ENCODE data around the gene PTPN18.

The PTPN18 gene

DNA sequence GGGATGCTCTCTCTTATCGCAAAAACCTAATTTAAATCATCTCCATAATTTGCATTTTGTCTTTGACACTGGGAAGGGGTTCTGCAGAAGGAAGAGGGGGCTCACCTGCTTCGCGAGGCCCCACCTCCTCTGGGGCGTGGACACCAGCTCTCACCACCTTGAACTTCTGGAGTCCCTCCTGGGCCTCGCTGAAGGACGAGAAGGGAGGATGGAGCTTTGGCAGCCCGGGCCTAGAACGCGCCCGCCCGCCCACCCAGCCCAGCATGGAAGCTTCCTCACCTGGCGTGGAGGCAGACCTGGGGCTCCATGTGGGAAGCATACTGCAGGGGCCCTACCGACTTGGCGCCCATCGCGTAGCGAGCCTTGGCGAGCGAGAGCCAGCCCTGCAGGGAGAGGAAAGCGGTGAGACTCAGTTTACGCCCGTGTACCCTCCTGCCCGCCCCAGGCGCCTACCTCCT is 14.3 kb upstream of the PTPN18 start:
- peak in 1 of 6 experiments; percentile 27 for DNase-seq

DNA sequence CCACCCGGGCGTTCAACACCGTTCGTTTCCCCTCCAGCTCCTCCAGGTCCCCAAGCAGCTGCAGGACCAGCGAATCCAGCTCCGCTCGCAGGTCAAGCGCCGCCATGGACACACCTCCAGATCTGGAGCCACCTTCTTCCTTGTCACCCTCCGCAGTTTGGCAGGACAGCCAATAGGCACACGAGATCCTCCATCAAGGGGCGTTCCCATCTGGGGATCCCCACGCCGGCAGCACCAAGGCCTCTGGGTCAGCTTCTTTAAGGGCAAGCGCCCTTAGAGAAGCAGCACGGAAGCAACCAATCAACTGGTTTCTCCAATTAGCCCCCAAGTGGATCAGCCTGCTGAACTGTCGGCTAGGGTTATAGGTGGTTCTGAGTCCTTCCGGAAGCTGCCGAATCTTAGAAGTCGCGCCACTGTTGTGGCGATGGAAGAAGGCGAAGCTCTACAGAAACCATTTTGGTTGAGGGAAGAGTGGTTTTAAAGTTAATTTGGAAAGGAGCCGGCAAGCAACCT is 13.8 kb upstream of the PTPN18 start:
- peak; percentile 78 to 96 (median 86) for DNase-seq

GRCh38 chr2:130342533-130343275 is 13.2 kb upstream of the PTPN18 start, which contains the start of gene IMP4:
TSS of gene IMP4 (plus strand) at chr2:130342897. CDS start at chr2:130342933, 36 bp downstream.
- peak; percentile 89 to 97 (median 96) for DNase-seq

DNA sequence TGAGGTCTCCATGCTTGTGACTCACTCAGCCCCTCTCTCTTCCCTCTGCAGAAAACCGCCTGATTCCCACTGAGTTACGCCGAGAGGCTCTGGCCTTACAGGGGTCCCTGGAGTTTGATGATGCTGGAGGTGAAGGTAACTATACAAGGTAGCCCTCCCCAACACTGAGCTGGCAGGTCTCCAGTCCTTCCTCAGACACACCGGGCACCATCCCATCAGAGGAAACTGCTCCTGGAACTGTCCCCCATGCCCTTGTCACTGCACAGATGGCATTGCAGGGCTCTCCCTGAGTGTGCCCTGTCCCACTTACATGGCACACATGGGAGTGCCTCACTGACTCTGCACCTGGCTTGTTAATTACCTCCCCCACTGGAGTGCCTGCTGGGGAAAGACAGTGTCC is 11.3 kb upstream of the PTPN18 start:
- DNase-seq = no peak

DNA sequence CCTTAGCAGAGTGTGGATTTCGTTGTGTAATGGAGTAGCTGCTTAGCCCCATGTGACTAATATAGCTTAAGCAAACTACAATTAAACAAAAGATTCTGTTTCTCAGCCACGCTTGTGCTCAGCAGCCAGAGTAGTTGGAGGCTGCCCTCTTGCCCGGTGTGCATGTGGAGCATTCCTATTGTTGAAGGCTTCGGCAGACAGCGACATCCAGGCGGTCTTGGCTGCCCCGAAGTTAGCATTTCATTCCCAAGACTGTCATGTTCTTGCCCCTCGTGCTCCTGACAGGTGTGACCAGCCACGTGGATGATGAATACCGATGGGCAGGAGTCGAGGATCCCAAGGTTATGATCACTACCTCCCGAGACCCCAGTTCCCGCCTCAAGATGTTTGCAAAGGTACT is 10.8 kb upstream of the PTPN18 start:
- no peak for DNase-seq

GRCh38 chr2:130345611-130346010 is 10.2 kb upstream of the PTPN18 start:
- DNase-seq = no peak

DNA sequence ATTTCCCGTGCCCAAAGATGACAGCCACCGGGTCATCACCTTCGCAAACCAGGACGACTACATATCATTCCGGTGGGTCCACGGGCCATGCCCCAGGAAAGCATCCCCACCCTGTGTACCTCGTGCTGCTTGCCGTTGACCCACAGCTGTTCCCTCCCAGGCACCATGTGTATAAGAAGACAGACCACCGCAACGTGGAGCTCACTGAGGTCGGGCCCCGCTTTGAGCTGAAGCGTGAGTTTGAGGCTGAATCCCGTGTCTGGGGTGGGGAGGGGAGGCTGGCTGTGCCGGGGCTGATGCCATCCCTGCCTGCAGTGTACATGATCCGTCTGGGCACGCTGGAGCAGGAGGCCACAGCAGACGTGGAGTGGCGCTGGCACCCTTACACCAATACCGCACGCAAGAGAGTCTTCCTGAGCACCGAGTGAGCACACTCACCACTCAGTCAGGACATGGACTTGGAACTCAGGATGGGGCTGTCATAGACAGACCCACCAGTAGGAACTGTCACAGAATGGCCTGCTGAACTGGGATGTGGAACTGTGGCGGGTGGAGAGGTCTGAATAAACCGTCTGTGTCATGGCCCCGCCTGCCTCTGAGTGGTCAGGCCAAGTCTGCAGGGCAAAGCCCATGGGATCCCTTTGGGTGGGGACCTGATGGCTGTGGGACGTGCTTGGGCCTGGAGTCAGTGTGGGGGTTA is 9.7 kb upstream of the PTPN18 start:
- no peak for DNase-seq

DNA sequence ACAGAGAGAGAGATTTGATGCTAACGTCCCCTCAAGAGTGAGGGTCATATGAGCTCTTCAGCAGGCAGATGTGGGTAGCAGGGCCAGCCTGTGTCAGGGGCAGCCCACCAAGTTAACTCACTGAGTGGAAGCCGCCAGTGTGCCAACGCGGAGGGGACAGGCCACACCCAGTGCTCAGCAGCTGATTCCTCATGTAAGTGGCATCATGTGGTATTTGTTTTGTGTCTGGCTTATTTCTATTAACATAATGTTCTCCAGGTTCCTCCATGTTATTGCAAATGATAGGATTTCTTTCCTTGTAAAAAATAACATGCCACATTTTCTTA is 9.2 kb upstream of the PTPN18 start:
- no peak for DNase-seq

GRCh38 chr2:130347220-130347925 is 8.5 kb upstream of the PTPN18 start:
- DNase-seq = no peak

DNA sequence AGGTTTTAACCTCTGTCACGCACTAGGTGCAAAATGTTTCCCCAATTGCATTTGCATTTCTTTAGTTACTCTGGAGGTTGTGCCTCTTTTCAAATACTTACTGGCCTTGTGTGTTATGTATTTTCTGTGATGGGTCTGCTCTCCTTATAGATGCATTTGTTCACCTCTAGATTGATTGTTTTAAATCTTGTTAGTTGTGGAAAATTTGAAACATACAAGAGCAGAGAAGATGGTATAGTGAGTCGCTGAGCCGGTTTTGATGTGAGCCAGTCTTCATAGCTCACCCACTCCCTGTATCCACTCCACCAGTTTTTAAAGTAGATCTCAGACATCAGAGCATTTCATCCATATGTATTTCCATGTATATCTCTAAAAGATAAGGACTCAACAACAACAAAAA is 6.7 kb upstream of the PTPN18 start:
- DNase-seq = no peak

DNA sequence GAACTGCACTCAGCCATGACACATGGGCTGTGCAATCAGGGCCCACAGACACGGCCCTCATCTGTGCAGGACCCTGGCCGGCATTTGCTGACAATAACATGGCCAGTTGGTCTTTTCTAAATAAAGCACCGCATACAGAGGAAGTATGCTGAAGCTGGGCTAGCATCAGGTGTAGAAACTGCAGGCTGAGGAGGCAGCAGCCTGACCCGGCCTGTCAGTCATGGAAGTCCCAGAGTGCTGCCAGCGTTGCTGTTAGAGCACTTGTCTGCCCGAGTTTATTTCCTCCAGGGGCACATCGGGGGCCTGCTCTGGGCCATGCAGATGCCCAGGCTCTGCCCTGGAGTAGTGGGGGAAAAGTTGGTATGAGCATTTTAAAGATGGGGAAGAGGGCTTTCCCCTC is 4.1 kb upstream of the PTPN18 start:
- DNase-seq = no peak

GRCh38 chr2:130352237-130352636 is 3.6 kb upstream of the PTPN18 start:
- no peak for DNase-seq

- no peak for DNase-seq
Observed at GRCh38 chr2:130353291-130354138, 2.3 kb upstream of the PTPN18 start.

DNA sequence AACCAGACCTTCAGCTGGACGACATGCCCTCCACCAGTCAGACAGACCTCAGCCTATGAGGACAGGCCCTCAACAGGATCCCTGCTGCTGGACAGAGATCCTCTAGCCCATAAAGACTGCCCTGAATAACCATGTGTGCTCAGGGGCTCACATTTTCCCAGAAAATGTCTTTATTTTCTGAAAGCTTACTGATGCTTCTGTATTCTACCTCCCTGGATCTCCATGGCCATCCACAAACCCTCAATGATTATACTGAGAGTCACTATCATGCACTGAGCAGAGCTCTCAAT is 1.8 kb upstream of the PTPN18 start:
- no peak for DNase-seq

DNA sequence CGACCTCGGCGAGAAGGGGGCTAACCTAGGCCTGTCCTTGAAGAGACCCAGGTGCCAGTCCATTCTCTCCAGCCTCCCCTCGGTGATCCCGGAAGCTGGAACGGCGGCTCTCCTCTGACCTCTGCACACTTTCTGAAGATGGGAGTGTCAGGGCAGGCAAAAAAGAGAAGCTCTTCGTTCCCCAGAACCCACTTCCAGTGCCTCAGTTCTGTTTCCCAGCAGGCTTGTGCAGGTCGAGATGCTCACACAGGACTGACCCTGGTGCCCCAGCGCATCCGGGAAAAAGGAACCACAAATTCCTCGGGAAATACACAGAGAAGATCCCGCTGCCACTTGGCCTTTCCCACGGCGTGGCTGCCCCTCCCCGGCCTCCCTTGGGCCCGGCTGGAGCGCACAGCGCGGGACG is 681 bp upstream of the PTPN18 start:
- no peak for DNase-seq

DNA sequence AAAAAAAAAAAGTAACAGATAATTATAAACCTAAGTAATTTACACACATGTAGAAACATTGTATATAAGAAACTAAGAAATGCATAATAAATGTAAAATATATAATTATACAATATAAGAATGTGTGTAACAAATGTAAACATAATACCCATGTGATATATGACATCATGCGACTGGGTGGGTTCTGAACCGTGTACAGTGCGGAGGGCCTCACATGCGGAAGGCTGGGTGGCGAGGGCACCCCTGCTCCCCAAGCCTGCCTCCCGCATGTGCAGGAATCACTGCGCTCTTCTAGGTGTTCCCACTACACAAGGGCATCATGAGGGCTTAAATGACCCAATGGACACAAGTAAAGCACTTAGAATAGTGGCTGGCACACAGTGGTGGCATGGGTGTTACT is 2.0 kb downstream of the PTPN18 start:
- DNase-seq = no peak

GRCh38 chr2:130358420-130359350 is 2.8 kb downstream of the PTPN18 start:
- DNase-seq = no peak

GRCh38 chr2:130359466-130359865 is 3.6 kb downstream of the PTPN18 start:
- DNase-seq = no peak

DNA sequence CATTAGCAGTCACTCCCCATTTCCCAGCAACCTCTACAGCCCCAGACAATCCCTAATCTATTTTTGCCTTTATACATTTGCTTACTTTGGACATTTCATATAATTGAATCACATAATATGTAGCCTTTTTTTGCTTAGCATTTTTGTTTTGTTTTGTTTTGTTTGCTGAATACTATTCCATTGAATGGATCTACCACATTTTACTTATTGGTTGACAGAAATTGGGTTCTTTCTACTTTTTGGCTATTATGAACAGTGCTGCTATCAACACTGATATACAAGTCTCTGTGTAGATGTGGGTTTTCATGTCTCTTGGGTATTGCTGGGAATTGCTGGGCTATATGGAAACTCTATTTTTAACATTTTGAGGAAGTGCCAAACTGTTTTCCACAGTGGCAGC is 7.6 kb downstream of the PTPN18 start:
- DNase-seq = no peak

DNA sequence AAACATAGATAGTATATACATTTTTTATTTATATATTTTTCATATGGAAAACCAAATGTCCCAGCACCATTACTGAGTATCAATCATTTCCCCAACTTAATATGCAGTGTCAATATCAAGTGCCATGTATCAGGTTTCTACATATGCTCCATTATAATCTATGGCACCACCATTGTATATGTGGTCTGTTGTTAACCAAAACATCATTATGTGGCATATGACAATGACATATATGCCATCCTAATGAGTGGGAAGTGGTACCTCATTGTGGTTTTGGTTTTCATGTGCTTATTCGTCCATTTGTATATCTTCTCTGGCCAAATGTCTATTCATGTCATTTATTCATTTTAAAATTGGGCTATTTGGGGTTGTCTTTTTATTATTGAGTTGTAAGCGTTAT is 9.2 kb downstream of the PTPN18 start:
- DNase-seq = no peak

DNA sequence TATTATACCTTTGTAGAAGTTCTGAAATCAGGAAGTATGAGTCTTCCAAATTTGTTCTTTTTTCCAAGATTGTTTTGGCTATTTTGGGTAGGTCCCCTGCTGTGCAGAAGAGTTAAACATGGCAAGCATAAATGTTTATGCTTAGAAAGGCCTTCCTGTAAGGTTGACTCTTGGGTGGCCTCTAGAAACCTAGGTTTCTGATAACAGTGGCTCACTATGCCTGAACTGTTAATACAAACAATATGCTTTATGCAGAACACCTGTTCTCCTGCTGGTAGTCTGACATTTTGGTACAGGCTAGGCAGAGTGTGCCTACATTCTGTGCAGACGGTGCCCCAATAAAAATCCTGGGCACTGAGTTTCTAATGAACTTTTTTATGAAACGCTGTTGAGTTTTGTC is 10.1 kb downstream of the PTPN18 start:
- DNase-seq = no peak

- no peak for DNase-seq
Observed at GRCh38 chr2:130366720-130367119, 10.9 kb downstream of the PTPN18 start.

Measured in stimulated activated naive CD4-positive, alpha-beta T cell (primary cell).